HepG2 (cell line): ENCODE measurements around the gene PIGN. TPM values are rescaled to one million over a fixed set of nuclear protein-coding genes. Genes with fewer than 3 reads are reported as not detected.

Experiments used
- ATAC-seq: fragments of 200-7000 bp; cut with Tn5 transposase; 3 replicates; pipeline ENCODE4 v1.9.1; 2020; ENCODE audit warnings: mild to moderate bottlenecking, moderate library complexity
- BruUV-seq: library from RNA; stranded (reverse); fragments of 400-500 nt; replicated peaks from 2 replicates; lab custom pipeline; 2021; lab: Mats Ljungman, UMichigan
- CTCF ChIA-PET: fragments of 300-600 bp; formaldehyde crosslinking; extraction: SDS; loops from one replicate; lab custom pipeline; 2021; ENCODE audit warnings: low total read pairs, inconsistent platforms, low intra/inter-chr PET ratio; lab: Yijun Ruan, JAX
- POLR2A ChIA-PET: fragments of 350-600 bp; sonication (Branson Sonifier 250); formaldehyde crosslinking; loops from one replicate; lab custom pipeline; 2020; ENCODE audit warnings: antibody characterized with exemption, inconsistent platforms; lab: Yijun Ruan, JAX
- DNase-seq: peaks from one replicate; pipeline ENCODE4 v3.0.0-alpha.2; 2015; ENCODE audit warnings: low spot score
- FAIRE-seq: peaks from 3 replicates; lab custom pipeline; 2011; peaks lifted over from hg19 to GRCh38; lab: Jason Lieb, UNC
- H2AFZ ChIP-seq: one replicate; pipeline ENCODE4 v1.6.1; 2011; ENCODE audit warnings: low read length, inconsistent platforms
- H3K27ac ChIP-seq: fragments of 300-600 bp; 3 replicates; pipeline ENCODE4 v1.8.0; 2011; ENCODE audit warnings: mixed run types, mild to moderate bottlenecking, mixed read lengths, low read length, inconsistent platforms; ENCODE audit not compliant: insufficient read depth; ENCODE audit errors: extremely low read length
- H3K27me3 ChIP-seq, 2 experiments: fragments of 200-600 bp in 1 of 2; 2 replicates in 1 of 2; 3 replicates in 1 of 2; pipeline versions ENCODE4 v1.6.0 to v1.8.0; 2011; ENCODE audit warnings: low read length in 2 of 2, mild to moderate bottlenecking in 2 of 2, moderate library complexity in 2 of 2, inconsistent platforms in 1 of 2; ENCODE audit not compliant: insufficient read depth in 2 of 2, control insufficient read depth in 1 of 2
- H3K36me3 ChIP-seq, 2 experiments: fragments of 200-600 bp in 1 of 2; replicated peaks in 1 of 2; 2 replicates in 1 of 2; 3 replicates in 1 of 2; pipeline versions ENCODE4 v1.5.1 to v1.8.0; 2011; ENCODE audit warnings: low read length in 2 of 2, inconsistent platforms in 1 of 2; ENCODE audit not compliant: insufficient read depth in 2 of 2, control insufficient read depth in 1 of 2
- H3K4me1 ChIP-seq: 2 replicates; pipeline ENCODE4 v1.5.1; 2012; ENCODE audit warnings: low read length, inconsistent platforms; ENCODE audit not compliant: insufficient read depth
- H3K4me2 ChIP-seq: 2 replicates; pipeline ENCODE4 v1.6.0; 2011; ENCODE audit warnings: low read depth, low read length, inconsistent platforms
- H3K4me3 ChIP-seq, 3 experiments: fragments of 200-600 bp in 1 of 3; sonication (generic), shearing (Covaris generic) in 1 of 3; replicated peaks in 1 of 3; 2 replicates each; pipeline ENCODE4 v1.5.1; 2011 to 2016; ENCODE audit warnings: low read length in 3 of 3, inconsistent platforms in 2 of 3, low read depth in 2 of 3, mild to moderate bottlenecking in 2 of 3, control low read depth in 1 of 3, mixed read lengths in 1 of 3; ENCODE audit not compliant: insufficient read depth in 1 of 3
- H3K79me2 ChIP-seq: one replicate; pipeline ENCODE4 v1.6.1; 2011; ENCODE audit warnings: low read length, inconsistent platforms; ENCODE audit not compliant: insufficient read depth
- H3K9ac ChIP-seq: 2 replicates; pipeline ENCODE4 v1.6.0; 2011; ENCODE audit warnings: mild to moderate bottlenecking, low read depth, low read length, inconsistent platforms; ENCODE audit not compliant: insufficient read depth
- H3K9me3 ChIP-seq: 2 replicates; pipeline ENCODE4 v1.5.1; 2012; ENCODE audit warnings: mild to moderate bottlenecking, low read length
- H4K20me1 ChIP-seq: 2 replicates; pipeline ENCODE4 v1.6.0; 2011; ENCODE audit warnings: inconsistent platforms, mild to moderate bottlenecking, low read length, moderate library complexity; ENCODE audit not compliant: insufficient read depth
- CEBPB ChIP-seq: IDR thresholded peaks from 2 replicates; pipeline ENCODE4 v1.6.1; 2011; ENCODE audit warnings: low read depth, low read length, improper control_type of control experiment, borderline replicate concordance
- MXD1 ChIP-seq: sonication (generic); formaldehyde crosslinking; IDR thresholded peaks from 2 replicates; pipeline ENCODE4 v1.4.0; 2020; ENCODE audit warnings: mild to moderate bottlenecking, missing genetic modification reagents
- NR2F6 ChIP-seq, 2 experiments: IDR thresholded peaks; 2 replicates each; pipeline ENCODE4 v1.6.1; 2016; ENCODE audit warnings: antibody characterized with exemption in 1 of 2, mild to moderate bottlenecking in 1 of 2
- ZKSCAN8 ChIP-seq: IDR thresholded peaks from 2 replicates; pipeline ENCODE4 v1.6.1; 2016; ENCODE audit warnings: borderline replicate concordance, missing genetic modification reagents, missing compliant biosample characterization
- ZNF205 ChIP-seq: IDR thresholded peaks from 2 replicates; pipeline ENCODE4 v1.6.1; 2018; ENCODE audit warnings: missing biosample characterization, missing genetic modification reagents
- WGBS: methylation state at CpG from one replicate; pipeline ENCODE4 v1.1.6; 2017; ENCODE audit warnings: low lambda C conversion rate; 5-methylcytosine and 5-hydroxymethylcytosine counted together
- in situ Hi-C: cut with HindIII; loops from 2 replicates; pipeline ENCODE4 v1.10.0; 2017; ENCODE audit warnings: low pct_unique_long_range_greater_than_20kb; ENCODE audit not compliant: extremely low pct_ligation_motif_present
- intact Hi-C: fragments of 100-400 bp; cut with micrococcal nuclease; formaldehyde crosslinking; loops from one replicate; pipeline ENCODE4 v1.10.0; 2022; ENCODE audit not compliant: unreplicated experiment
- polyA plus RNA-seq, 8 experiments: library from polyadenylated mRNA; depleted of rRNA in 3 of 8; stranded (reverse) in 7 of 8; unstranded in 1 of 8; fragments of >200 nt; fragmentation: Illumina TruSeq in 4 of 8; extraction: Trizol in 4 of 8; gene quantifications; 2 replicates each; pipeline versions ENCODE4 v1.2.1 to v1.2.3, GENCODE V29; 2011 to 2016; ENCODE audit warnings: low read depth in 4 of 8, missing spikeins in 1 of 8, mixed read lengths in 1 of 8; ENCODE audit not compliant: insufficient read depth in 1 of 8
- total RNA-seq, 5 experiments: library from RNA; depleted of rRNA; stranded (reverse); fragments of >200 nt; fragmentation: Illumina TruSeq; extraction: Trizol; gene quantifications; 2 replicates each; pipeline ENCODE4 v1.2.3, GENCODE V29; 2016; ENCODE audit warnings: low read depth in 1 of 5

PIGN gene
- total and polyA plus RNA-seq, 2 of the 13 experiments (the other 11 are each of a cell fraction or from before 2014, with no cell fraction given), result 15.5 to 33.6 TPM

GRCh38 chr18:62066102-62066818 is 120.6 kb downstream of the PIGN start (continued):
- 0 out of 2 replicates have a peak, but pooled peaks have one; percentile 35 for TF ChIP-seq ZKSCAN8 (CRISPR knock-in tag)
- TF ChIP-seq CEBPB, result peak; percentile 35; the same call in 1 of the 2 replicates
- TF ChIP-seq NR2F6 (IDR thresholded peaks at IDR 0.05), result peak; percentile 22; the same call in 1 of the 2 replicates
- 0 out of 2 replicates have a peak, but pooled peaks have one; percentile 22 for TF ChIP-seq NR2F6 (CRISPR knock-in tag; IDR thresholded peaks at IDR 0.05)
- no peak for TF ChIP-seq MXD1 (CRISPR knock-in tag)

DNA sequence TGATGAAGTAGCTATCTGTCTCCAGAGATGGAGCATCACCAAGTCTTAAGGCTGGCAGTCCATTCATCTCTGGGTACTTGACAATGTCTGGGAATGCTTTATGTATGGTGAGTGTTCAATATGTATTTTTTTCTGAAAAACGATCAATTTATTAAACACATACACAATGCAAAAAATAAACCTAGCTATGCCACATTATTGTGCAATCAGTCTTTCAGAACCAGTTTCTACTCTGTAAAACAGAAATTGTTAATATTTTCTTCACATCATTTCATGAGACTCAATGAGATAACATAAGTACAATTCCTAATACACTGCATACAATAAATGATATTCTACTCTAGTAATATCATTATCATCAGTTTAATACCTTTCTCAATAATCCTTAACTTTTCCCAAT is 122.5 kb downstream of the PIGN start:
- Histone ChIP-seq H4K20me1 (no peaks in the 10 kb centered on the region), H3K4me1 (peaks cover 13% of the 10 kb centered on the region), H3K4me3 (no peak overlapping the region), H3K27ac (no peak overlapping the region), H3K36me3 (no peaks in the 10 kb centered on the region), H3K9me3 (no peaks in the 10 kb centered on the region), H3K4me2 (no peak overlapping the region), H2AFZ (no peak overlapping the region), H3K9ac (no peak overlapping the region), H3K27me3 (no peaks in the 10 kb centered on the region), H3K79me2 (no peaks in the 10 kb centered on the region)
- no peak for ATAC-seq
- in situ Hi-C loops (no loop called here), intact Hi-C loops (no loop called here)
- ChIA-PET CTCF (no interaction called here), POLR2A (no interaction called here)
- 0% methylated on average over 1 of the region's 1 CpG for WGBS
- DNase-seq, result no peak
- no peak for TF ChIP-seq ZNF205 (CRISPR knock-in tag)
- peak; percentile 75 for TF ChIP-seq CEBPB
- no peak for FAIRE-seq
- no TSS peak for BruUV-seq
